GM18502 (cell line): ENCODE results near the gene AGPS.

Source experiments
- ATAC-seq: cut with Tn5 transposase; IDR thresholded peaks from one replicate; pipeline ENCODE4 v1.9.1; 2021; ENCODE audit warnings: mild to moderate bottlenecking; ENCODE audit not compliant: unreplicated experiment, poor library complexity

AGPS gene

GRCh38 chr2:177518754-177519153 lies 126.2 kb downstream of the AGPS start:
- no peak for ATAC-seq

- ATAC-seq, result no peak
Observed at GRCh38 chr2:177519534-177520115, 127.1 kb downstream of the AGPS start.

GRCh38 chr2:177520324-177520723 lies 127.8 kb downstream of the AGPS start:
- no peak for ATAC-seq

- no peak for ATAC-seq
Observed at GRCh38 chr2:177523781-177524180, 131.2 kb downstream of the AGPS start.

- no peak for ATAC-seq
Observed at GRCh38 chr2:177525351-177525924, 132.9 kb downstream of the AGPS start.

GRCh38 chr2:177528351-177528933 lies 135.9 kb downstream of the AGPS start:
- no peak for ATAC-seq

- ATAC-seq, result no peak
Observed at GRCh38 chr2:177529166-177529565, 136.6 kb downstream of the AGPS start.

GRCh38 chr2:177530561-177530960 lies 138.0 kb downstream of the AGPS start:
- no peak for ATAC-seq

GRCh38 chr2:177531706-177532105 lies 139.1 kb downstream of the AGPS start:
- no peak for ATAC-seq

- ATAC-seq, result no peak
Observed at GRCh38 chr2:177532567-177532966, 140.0 kb downstream of the AGPS start.

- ATAC-seq, result no peak
Observed at GRCh38 chr2:177533253-177533652, 140.7 kb downstream of the AGPS start.

GRCh38 chr2:177535000-177535399 lies 142.4 kb downstream of the AGPS start:
- no peak for ATAC-seq

- no peak for ATAC-seq
Observed at GRCh38 chr2:177535958-177536504, 143.5 kb downstream of the AGPS start.

GRCh38 chr2:177537213-177537612 lies 144.6 kb downstream of the AGPS start:
- ATAC-seq, result no peak

GRCh38 chr2:177537636-177538035 lies 145.1 kb downstream of the AGPS start:
- ATAC-seq, result no peak

- no peak for ATAC-seq
Observed at GRCh38 chr2:177538323-177538722, 145.8 kb downstream of the AGPS start.

- ATAC-seq, result no peak
Observed at GRCh38 chr2:177540283-177540682, 147.7 kb downstream of the AGPS start.

- no peak for ATAC-seq
Observed at GRCh38 chr2:177541258-177541991, 148.9 kb downstream of the AGPS start.

GRCh38 chr2:177542396-177542795 lies 149.8 kb downstream of the AGPS start:
- ATAC-seq, result no peak

GRCh38 chr2:177543007-177543760 lies 150.6 kb downstream of the AGPS start:
- no peak for ATAC-seq
